GM23248 (cell line): ENCODE results near the gene FAM219B. TPM values are rescaled to one million over a fixed set of nuclear protein-coding genes. Genes with fewer than 3 reads are reported as not detected.

Source experiments
- DNase-seq: peaks from one replicate; pipeline ENCODE4 v3.0.0-alpha.2; 2015
- H2AFZ ChIP-seq: fragments of 200-600 bp; sonication (generic); 2 replicates; pipeline ENCODE4 v1.6.1; 2016; ENCODE audit warnings: antibody characterized with exemption
- H3F3A ChIP-seq: fragments of 200-600 bp; sonication (generic); 2 replicates; pipeline ENCODE4 v1.6.1; 2016; ENCODE audit warnings: mild to moderate bottlenecking, antibody characterized with exemption, mixed run types; ENCODE audit not compliant: insufficient read depth
- H3K27ac ChIP-seq: fragments of 200-600 bp; sonication (generic); 2 replicates; pipeline ENCODE4 v1.5.1; 2016; ENCODE audit warnings: mild to moderate bottlenecking
- H3K27me3 ChIP-seq: fragments of 200-600 bp; sonication (generic); replicated peaks from 2 replicates; pipeline ENCODE4 v1.6.1; 2016; ENCODE audit warnings: mild to moderate bottlenecking; ENCODE audit not compliant: insufficient read depth
- H3K36me3 ChIP-seq: fragments of 200-600 bp; sonication (generic); 2 replicates; pipeline ENCODE4 v1.6.1; 2016; ENCODE audit warnings: low read depth, mild to moderate bottlenecking
- H3K4me1 ChIP-seq: fragments of 200-600 bp; sonication (generic); 2 replicates; pipeline ENCODE4 v1.6.1; 2016; ENCODE audit warnings: mild to moderate bottlenecking; ENCODE audit not compliant: insufficient read depth
- H3K4me2 ChIP-seq: fragments of 200-600 bp; sonication (generic); one replicate; pipeline ENCODE4 v1.6.1; 2016; ENCODE audit warnings: mild to moderate bottlenecking; ENCODE audit not compliant: unreplicated experiment
- H3K4me3 ChIP-seq: fragments of 200-600 bp; sonication (generic); 2 replicates; pipeline ENCODE4 v1.5.1; 2016; ENCODE audit warnings: mild to moderate bottlenecking
- H3K79me2 ChIP-seq: fragments of 200-600 bp; sonication (generic); 2 replicates; pipeline ENCODE4 v1.6.1; 2016; ENCODE audit warnings: mild to moderate bottlenecking; ENCODE audit not compliant: insufficient read depth
- H3K9ac ChIP-seq: fragments of 200-600 bp; sonication (generic); 2 replicates; pipeline ENCODE4 v1.6.1; 2016; ENCODE audit warnings: mild to moderate bottlenecking
- H3K9me2 ChIP-seq: fragments of 200-600 bp; sonication (generic); 2 replicates; pipeline ENCODE4 v1.6.1; 2016; ENCODE audit warnings: mixed run types, mild to moderate bottlenecking, moderate library complexity; ENCODE audit not compliant: insufficient read depth
- H3K9me3 ChIP-seq: fragments of 200-600 bp; sonication (generic); one replicate; pipeline ENCODE4 v1.6.1; 2017; ENCODE audit warnings: low read depth
- H4K20me1 ChIP-seq: fragments of 200-600 bp; sonication (generic); 2 replicates; pipeline ENCODE4 v1.6.0; 2016; ENCODE audit not compliant: insufficient read depth
- EZH2 ChIP-seq: fragments of 200-600 bp; sonication (generic); IDR thresholded peaks from 2 replicates; pipeline ENCODE4 v1.6.1; 2018; ENCODE audit warnings: antibody characterized with exemption, mild to moderate bottlenecking; ENCODE audit not compliant: insufficient read depth, poor library complexity, severe bottlenecking
- EZH2phosphoT487 ChIP-seq: fragments of 200-600 bp; sonication (generic); IDR thresholded peaks from 2 replicates; pipeline ENCODE4 v1.6.1; 2018; ENCODE audit warnings: antibody characterized with exemption, moderate library complexity, mild to moderate bottlenecking, low read depth; ENCODE audit not compliant: insufficient read depth
- WGBS, 2 experiments: methylation state at CpG; one replicate each; pipeline ENCODE4 v1.1.6; 2015 to 2017; ENCODE audit warnings: low lambda C conversion rate in 2 of 2, low coverage in 1 of 2; ENCODE audit errors: missing lambda C conversion rate in 2 of 2; 5-methylcytosine and 5-hydroxymethylcytosine counted together
- in situ Hi-C: fragments of 300-500 bp; cut with MboI; formaldehyde crosslinking; loops from 2 replicates; pipeline ENCODE4 v1.15.0; 2020
- polyA plus RNA-seq: library from polyadenylated mRNA; unstranded; fragments of >200 nt; fragmentation: Nextera tagmentation; extraction: Ambion mirVana; gene quantifications from 2 replicates; pipeline ENCODE4 v1.2.1, GENCODE V29; 2016
- total RNA-seq: library from RNA; depleted of rRNA; stranded (reverse); fragments of >200 nt; shearing (Covaris generic); gene quantifications from 2 replicates; pipeline ENCODE4 v1.2.3, GENCODE V29; 2014

Gene FAM219B
- total and polyA plus RNA-seq, 2 experiments from 2014 or later, result 39.6 to 78.6 TPM

DNA sequence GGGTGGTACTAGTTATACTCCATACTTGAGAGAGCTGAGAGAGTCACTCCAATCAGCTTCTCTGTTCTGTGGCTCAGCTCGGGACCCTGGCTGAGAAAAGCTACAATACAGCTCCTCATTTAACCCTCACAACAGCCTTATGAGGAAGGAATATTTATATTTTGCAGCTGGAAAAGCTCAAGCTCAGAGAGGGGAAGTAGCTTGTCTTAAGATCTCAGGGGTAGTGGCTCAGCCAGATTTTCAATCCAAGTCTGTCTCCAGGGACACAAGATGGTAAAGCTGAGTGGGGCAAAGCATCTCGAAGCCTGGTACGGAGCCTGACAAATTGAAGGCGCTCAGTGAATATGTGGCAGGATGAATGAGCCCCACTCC lies 48.3 kb downstream of the FAM219B start:
- Histone ChIP-seq H2AFZ (no peak overlapping the region), H3K4me3 (no peak overlapping the region), H4K20me1 (0 out of 2 replicates have a peak, but pooled peaks cover 3% of the 10 kb centered on the region), H3K9ac (no peak overlapping the region), H3K36me3 (no peaks in the 10 kb centered on the region), H3K9me3 (no peaks in the 10 kb centered on the region), H3F3A (peaks cover 12% of the 10 kb centered on the region; the same call in 1 of the 2 replicates), H3K27ac (no peak overlapping the region), H3K79me2 (peaks cover 79% of the 10 kb centered on the region), H3K27me3 (no peaks in the 10 kb centered on the region), H3K4me2 (no peak overlapping the region), H3K9me2 (no peaks in the 10 kb centered on the region), H3K4me1 (peaks cover 6% of the 10 kb centered on the region)
- no peak for TF ChIP-seq EZH2
- no peak for TF ChIP-seq EZH2phosphoT487
- DNase-seq, result no peak
- in situ Hi-C loops, result no loop called here
- 79 to 80% methylated on average over 4 of the region's 4 CpGs for WGBS, 2 experiments

DNA sequence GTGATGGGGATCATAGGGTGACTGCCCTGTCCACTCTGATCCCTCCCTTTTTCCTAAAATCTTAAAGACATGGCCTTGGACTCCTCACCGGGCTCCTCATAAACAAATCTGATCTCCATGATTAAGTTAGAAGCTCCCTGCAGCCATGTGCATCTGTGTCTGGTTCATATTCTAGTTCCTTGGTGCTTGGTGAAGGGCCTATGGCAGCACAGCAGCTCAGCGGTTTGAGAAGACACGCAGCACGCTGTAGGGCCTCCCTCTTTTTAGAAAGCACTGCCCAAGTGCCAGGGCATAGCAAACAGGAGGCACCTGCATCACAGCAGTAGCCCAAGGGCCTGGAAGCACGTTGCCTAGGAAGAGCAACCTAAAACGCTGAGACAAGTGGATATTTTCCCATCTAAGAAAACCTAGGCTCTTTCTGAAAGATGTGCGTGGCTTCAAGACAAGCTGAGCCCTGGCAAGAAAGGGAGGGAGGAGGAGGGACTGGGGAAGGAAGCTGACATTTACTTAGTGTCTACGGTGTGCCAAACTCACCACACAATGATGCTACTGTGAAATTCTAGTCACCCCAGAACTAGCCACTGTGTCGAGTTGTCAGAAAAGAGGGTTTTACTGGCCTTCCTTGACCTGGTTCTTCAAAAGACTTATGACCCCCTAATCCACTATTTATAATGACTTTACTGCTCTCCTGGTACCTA lies 48.8 kb downstream of the FAM219B start:
- no peak overlapping the region for H3K9ac ChIP-seq
- peaks cover 6% of the 10 kb centered on the region; the same call in 1 of the 2 replicates for H3F3A ChIP-seq
- H2AFZ ChIP-seq, result no peak overlapping the region
- no peak overlapping the region for H3K4me3 ChIP-seq
- DNase-seq, result no peak
- TF ChIP-seq EZH2phosphoT487 (no peak), EZH2 (no peak)
- peaks cover under 1% of the 10 kb centered on the region; the same call in 1 of the 2 replicates for H3K4me1 ChIP-seq
- 0 out of 2 replicates have a peak, but pooled peaks cover under 1% of the 10 kb centered on the region for H4K20me1 ChIP-seq
- WGBS, 2 experiments, result 73 to 74% methylated on average over 9 of the region's 9 CpGs
- H3K4me2 ChIP-seq, result no peak overlapping the region
- H3K9me3 ChIP-seq, result no peaks in the 10 kb centered on the region
- H3K36me3 ChIP-seq, result no peaks in the 10 kb centered on the region
- H3K9me2 ChIP-seq, result no peaks in the 10 kb centered on the region
- H3K79me2 ChIP-seq, result peaks cover 79% of the 10 kb centered on the region
- H3K27ac ChIP-seq, result no peak overlapping the region
- in situ Hi-C loops, result no loop called here
- no peaks in the 10 kb centered on the region for H3K27me3 ChIP-seq

DNA sequence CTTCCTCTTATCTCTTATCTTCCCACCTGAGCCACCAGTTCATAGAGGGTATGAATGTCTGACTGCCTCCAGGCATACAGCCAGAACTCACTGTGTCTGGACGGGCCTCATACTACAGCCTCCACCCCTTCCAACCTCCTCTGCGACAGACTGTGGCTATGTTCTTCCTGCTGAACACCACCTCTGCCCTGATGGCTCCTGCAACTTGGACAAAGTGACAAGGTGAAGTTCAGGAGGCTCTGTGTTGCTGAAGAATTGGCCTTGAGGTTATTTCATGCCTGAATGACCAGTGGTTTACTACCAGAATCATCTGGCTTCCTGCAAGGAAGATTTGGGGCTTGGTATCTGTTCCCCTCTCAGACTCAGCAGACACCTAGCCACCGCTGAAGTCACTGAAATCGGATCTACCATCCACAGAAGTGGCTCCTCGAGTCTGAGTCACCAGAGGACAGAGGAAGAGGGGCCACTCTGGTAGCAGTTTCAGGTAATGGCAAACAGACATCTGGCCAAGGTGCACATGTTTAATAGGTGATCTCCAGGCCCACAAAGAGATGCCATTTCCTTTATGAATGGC lies 49.5 kb downstream of the FAM219B start:
- Histone ChIP-seq H3F3A (no peaks in the 10 kb centered on the region), H3K36me3 (no peaks in the 10 kb centered on the region), H2AFZ (no peak overlapping the region), H3K4me2 (no peak overlapping the region), H3K9me2 (no peaks in the 10 kb centered on the region), H3K4me1 (no peaks in the 10 kb centered on the region), H3K4me3 (no peak overlapping the region), H3K9me3 (no peaks in the 10 kb centered on the region), H3K27me3 (no peaks in the 10 kb centered on the region), H4K20me1 (no peaks in the 10 kb centered on the region), H3K79me2 (peaks cover 79% of the 10 kb centered on the region), H3K9ac (no peak overlapping the region), H3K27ac (no peak overlapping the region)
- in situ Hi-C loops, result no loop called here
- TF ChIP-seq EZH2, result no peak
- TF ChIP-seq EZH2phosphoT487, result no peak
- 74 to 84% methylated on average over 5 of the region's 5 CpGs for WGBS, 2 experiments
- no peak for DNase-seq

DNA sequence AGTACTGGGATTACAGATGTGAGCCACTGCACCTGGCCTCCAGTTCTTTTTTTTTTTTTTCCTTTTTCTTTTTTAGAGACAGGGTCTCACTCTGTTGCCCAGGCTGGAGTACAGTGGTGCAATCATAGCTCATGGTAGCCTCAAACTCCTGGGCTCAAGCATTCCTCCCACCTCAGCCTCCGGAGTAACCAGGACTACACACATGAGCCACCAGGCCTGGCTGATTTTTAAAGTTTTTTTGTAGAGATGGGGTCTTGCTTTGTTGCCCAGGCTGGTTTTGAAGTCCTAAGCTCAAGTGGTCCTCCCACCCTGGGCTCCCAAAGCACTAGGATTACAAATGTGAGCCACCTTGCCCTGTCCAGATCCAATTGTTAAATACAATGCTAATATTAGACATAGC lies 50.1 kb downstream of the FAM219B start:
- Histone ChIP-seq H3F3A (no peaks in the 10 kb centered on the region), H4K20me1 (no peaks in the 10 kb centered on the region), H3K27ac (no peak overlapping the region), H3K4me2 (no peak overlapping the region), H3K9ac (no peak overlapping the region), H3K4me3 (no peak overlapping the region), H2AFZ (no peak overlapping the region), H3K9me3 (no peaks in the 10 kb centered on the region), H3K36me3 (no peaks in the 10 kb centered on the region), H3K9me2 (no peaks in the 10 kb centered on the region), H3K79me2 (peaks cover 74% of the 10 kb centered on the region), H3K4me1 (no peaks in the 10 kb centered on the region), H3K27me3 (no peaks in the 10 kb centered on the region)
- 100% methylated on average over 1 of the region's 1 CpG for WGBS, 2 experiments
- DNase-seq, result no peak
- no peak for TF ChIP-seq EZH2
- TF ChIP-seq EZH2phosphoT487, result no peak
- in situ Hi-C loops, result no loop called here
